Measurements from ENCODE around the gene PTGS1.

GRCh38 chr9:122378236-122378635 lies 7.4 kb downstream of the PTGS1 start:
- TF ChIP-seq CTCF (conservative IDR thresholded peaks at IDR 0.05) (no peak), ZFX (IDR thresholded peaks at IDR 0.05) (no peak)
